Amniotic epithelial cell (primary cell): ENCODE results near the gene EEF1AKMT1.
"Not testable (repeated sequence)": the region's sequence is repeated elsewhere in the genome, so short reads cannot be mapped to it uniquely, and the experiment has no call there.

ENCODE experiments used
- DNase-seq: peaks from one replicate; pipeline ENCODE4 v3.0.0-alpha.2; 2010; ENCODE audit warnings: low read depth

Gene EEF1AKMT1

DNA sequence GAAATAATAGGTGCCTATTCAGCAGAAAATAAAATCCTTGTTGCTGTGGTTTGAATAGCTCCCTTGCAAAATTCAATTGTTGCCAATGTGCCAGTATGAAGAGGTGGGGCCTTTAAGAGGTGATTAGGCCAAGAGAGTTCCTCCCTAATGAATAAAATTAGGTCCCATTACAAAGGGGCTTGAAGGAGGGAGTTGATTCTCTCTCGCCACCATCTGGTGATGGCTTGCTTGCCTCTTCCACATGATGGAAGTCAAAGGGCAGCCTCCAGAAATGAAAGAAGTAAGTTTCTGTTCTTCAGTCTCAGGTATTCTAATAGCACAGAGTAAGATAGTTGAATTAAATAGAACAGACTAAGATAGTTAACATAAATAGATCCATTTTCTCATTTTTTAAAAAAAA is 3.0 kb upstream of the EEF1AKMT1 start:
- DNase-seq, result no peak

DNA sequence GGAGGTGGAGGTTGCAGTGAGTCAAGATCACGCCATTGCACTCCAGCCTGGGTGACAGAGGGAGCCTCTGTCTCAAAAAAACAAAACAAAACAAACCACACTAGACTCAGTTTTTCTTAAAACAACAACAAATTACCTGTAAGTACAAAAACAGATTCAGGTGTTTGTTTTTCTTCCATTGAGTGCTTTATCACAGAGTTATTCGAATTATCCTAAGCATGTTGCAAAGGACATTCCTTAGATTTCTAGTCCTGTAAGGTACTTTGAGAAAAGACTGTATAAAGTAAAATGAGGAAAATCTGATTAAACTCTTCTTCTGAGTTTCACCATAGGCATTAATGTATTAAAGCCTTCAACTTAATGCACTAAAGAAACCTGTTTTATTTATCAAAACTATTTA is 2.2 kb upstream of the EEF1AKMT1 start:
- no peak for DNase-seq

DNA sequence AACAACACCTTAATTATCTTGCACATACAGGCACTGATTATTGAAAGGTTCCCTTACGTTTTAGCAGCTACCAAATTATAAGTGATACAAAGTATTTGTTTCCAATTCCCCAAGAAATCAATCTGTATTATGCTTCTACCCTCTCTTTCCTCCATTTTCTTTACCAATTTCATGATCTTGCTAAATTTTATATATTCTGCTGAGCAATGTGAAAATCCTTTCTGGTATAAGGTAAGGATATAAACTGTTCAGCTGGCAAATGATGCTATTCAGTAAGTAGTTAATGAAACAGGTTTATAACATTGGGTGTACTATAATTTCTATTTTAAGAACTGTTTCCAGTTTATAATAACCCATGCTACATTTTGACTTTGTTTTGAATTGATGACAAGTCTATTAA is 985 bp upstream of the EEF1AKMT1 start:
- DNase-seq, result no peak

DNA sequence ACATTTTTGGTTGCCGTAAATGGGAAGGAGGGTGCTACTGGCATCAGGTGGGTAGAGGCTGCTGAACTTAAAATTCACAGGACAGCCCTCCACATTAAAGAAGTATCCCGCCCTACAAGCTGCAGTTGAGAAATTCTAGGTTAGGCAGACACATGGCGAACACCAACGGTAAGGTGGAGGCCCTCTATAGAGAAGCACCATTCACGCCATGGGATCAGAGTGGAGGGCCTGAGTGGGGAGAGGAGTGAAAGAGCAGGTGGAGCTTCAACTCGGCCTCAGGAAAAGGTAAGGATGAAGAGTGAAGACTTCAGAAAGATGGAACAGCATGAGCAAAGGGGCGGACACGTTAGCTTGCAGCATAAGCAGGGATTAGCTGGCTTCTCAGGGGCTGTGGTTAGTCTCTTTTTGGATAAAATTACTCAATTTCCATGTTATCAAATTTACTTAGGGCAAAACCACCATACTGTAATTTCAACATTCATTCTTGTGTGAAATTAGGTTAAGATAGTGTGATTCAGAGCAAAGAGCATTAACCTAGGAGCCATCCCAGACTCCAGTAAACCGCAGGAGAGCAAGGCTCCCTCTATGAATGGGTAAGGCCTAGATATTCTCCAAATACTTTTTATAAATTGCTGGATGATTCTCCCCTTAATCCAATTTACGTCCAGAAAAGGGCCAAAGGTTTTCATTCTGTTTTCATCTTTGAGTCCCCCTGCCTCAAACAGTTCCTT is 1.2 kb downstream of the EEF1AKMT1 start:
- peak; percentile 94 for DNase-seq

DNA sequence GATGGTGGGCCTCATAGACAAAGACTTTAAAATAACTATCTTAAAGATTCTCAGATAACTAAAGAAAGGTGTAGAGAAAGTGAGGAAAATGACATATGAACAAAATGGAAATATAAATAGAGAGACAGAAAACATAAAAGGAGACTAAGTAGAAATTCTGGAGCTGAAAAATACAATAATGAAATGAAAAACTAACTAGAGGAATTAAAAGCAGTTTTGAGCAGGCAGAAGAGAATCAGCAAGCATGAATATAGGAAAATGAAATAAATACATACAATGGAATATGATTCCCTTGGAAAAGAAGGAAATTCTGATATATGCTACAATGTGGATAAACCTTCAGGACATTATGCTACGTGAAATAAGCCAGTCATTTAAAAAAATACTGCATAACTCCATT is 3.9 kb downstream of the EEF1AKMT1 start:
- DNase-seq, result no peak

DNA sequence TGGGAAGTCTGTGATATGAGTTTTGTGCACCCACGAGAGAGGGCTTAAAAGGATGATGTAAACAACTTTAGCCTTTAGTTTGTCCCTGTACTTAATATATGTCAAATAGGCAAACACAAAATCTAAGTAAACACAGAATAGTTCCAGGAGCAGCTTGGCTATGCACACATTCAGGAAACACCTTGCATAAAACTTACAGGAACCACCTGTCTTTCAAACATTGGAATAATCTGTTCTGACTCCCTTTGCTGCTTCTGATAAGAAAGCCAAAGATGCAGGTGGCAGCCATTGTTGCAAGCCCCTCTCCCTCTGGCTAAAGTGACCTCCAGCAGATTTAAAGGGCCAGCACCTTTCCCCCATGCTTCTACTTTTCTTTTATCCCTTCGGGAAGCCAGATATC is 4.7 kb downstream of the EEF1AKMT1 start:
- no peak for DNase-seq

GRCh38 chr13:20767309-20767943 is 6.3 kb downstream of the EEF1AKMT1 start:
- no peak for DNase-seq

- no peak for DNase-seq
Measured at GRCh38 chr13:20760872-20761271, 12.9 kb downstream of the EEF1AKMT1 start.

- DNase-seq, result no peak
Measured at GRCh38 chr13:20754009-20754408, 19.8 kb downstream of the EEF1AKMT1 start.

- DNase-seq, result no peak
Measured at GRCh38 chr13:20749377-20749776, 24.4 kb downstream of the EEF1AKMT1 start.

DNA sequence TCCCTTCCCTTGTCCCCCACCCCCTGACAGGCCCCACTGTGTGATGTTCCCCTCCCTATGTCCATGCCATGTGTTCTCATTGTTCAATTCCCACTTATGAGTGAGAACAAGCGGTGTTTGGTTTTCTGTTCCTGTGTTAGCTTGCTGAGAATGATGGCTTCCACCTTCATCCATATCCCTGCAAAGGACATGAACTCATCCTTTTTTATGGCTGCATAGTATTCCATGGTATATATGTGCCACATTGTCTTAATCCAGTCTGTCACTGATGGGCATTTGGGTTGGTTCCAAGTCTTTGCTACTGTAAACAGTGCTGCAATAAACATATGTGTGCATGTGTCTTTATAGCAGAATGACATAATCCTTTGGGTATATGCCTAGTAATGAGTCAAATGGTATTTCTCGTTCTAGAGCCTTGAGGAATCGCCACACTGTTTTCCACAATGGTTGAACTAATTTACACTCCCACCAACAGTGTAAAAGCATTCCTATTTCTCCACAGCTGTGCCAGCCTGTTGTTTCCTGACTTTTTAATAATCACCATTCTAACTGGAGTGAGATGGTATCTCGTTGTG is 29.8 kb downstream of the EEF1AKMT1 start:
- not testable (repeated sequence) for DNase-seq

GRCh38 chr13:20740021-20740420 is 33.7 kb downstream of the EEF1AKMT1 start:
- no peak for DNase-seq

- no peak for DNase-seq
Measured at GRCh38 chr13:20738616-20739015, 35.1 kb downstream of the EEF1AKMT1 start.

- no peak for DNase-seq
Measured at GRCh38 chr13:20729633-20730585, 43.9 kb downstream of the EEF1AKMT1 start.

DNA sequence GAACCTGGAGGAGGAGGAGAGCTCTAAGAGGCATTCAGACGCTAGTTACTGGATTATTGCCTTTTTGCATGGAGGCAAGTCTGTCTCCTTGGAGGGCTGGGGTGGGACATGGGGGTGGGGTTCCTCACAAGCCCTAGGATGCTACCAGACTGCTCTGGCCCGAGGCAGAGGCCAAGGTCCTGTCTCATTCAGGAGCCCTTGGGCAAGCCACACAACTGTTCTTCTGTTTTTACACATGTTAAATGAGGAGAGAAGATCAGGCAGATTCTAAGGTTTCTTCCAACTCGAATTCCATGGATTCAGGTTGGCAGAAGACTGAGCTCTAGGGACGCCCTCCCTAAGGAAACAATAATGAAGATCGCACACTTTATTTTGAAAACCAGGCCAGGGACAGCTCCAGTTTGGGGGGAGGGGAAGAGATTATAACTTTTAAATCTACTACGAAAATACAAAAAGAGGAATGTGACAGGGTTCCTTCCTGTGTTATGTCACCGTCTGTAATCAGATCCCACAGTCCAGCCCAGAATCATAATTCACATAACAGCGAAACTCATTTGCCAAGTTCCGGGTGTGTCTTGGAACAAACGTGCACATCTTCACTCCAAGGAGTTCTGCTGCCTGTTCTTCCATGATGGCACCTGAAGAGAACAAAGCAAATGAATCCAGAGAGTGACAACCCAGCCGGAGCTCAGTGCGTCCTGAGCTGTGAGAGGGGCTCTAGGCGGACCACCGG is 45.0 kb downstream of the EEF1AKMT1 start:
- DNase-seq, result no peak

DNA sequence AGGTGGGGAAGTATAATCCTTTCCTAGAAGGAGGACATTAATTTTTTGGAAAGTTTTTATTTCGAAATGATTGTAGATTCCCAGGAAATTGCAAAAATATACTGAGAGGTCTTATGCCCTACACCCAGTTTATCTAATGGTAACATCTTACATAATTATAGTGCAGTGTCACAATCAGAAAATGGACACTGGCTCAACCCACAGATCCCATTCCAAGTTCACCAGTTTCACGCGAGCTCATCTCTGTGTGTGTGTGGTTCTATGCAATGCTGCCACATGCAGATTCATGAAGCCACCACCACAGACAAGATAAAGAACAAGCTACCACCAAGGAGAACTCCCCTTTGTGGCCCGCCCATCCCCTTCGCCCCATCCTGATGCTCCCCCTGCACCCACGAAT is 45.9 kb downstream of the EEF1AKMT1 start:
- no peak for DNase-seq

- peak; percentile 58 for DNase-seq
Measured at GRCh38 chr13:20721454-20722357, 52.1 kb downstream of the EEF1AKMT1 start.

DNA sequence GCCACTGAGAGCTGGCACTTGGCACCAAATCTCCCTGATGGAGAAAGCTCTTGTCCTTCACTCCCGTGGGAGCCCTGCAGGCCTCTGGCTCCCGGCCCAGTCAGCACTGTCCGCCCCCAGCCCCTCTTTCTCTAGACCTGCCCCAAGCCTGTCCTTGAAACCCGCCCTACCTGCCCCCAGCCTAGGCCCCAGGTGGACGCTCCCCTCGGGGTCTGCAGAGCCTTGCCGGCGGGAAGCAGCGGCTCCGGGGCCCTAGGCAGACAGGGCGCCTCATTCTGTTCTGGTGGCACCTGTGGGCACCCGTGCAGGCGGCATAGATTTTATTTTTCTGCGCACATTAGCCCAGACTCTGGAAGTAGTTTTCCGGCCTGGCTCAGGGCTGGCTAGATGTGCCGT is 52.7 kb downstream of the EEF1AKMT1 start:
- no peak for DNase-seq

DNA sequence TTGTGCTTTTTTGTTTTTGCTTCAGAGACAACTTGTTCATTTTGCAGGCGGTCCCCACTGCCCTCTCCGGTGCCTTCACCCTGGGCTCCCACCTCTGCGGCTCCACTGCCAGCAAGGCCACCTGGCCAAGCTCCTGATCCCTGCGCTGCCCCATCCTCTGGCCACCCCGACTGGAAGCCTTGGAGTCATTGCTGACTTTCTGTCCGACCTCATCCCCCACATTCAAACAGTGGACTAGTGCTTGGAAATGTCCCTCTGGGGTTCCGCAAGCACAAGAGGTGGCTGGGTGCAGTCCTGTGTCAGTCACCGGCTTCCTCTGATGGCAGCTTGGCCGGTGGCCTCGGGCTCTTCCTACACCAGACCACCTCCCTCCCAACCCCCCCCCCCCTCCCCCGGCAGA is 53.3 kb downstream of the EEF1AKMT1 start:
- no peak for DNase-seq

- DNase-seq, result no peak
Measured at GRCh38 chr13:20719783-20720182, 54.0 kb downstream of the EEF1AKMT1 start.
